Large intestine (tissue), 3 donors: ENCODE data around the gene TGM5. TPM values are rescaled to one million over a fixed set of nuclear protein-coding genes. Genes with fewer than 3 reads are reported as not detected.
"Not testable (repeated sequence)": the region's sequence is repeated elsewhere in the genome, so short reads cannot be mapped to it uniquely, and the experiment has no call there.

Source experiments
- DNase-seq, 2 donors: peaks; one replicate each; pipeline versions ENCODE4 v3.0.0 to v3.0.0-alpha.2; 2013
- H3K27ac ChIP-seq: one replicate; pipeline ENCODE4 v1.5.1; 2013; ENCODE audit warnings: low read length
- H3K27me3 ChIP-seq: 2 replicates; pipeline ENCODE4 v1.6.1; 2013; ENCODE audit warnings: low read length; ENCODE audit not compliant: control insufficient read depth, insufficient read depth
- H3K36me3 ChIP-seq: 2 replicates; pipeline ENCODE4 v1.6.1; 2013; ENCODE audit warnings: low read length; ENCODE audit not compliant: control insufficient read depth, insufficient read depth
- H3K4me1 ChIP-seq: one replicate; pipeline ENCODE4 v1.6.1; 2013; ENCODE audit warnings: low read length; ENCODE audit not compliant: control insufficient read depth, insufficient read depth
- H3K4me3 ChIP-seq: one replicate; pipeline ENCODE4 v1.5.1; 2013; ENCODE audit warnings: low read length
- H3K9me3 ChIP-seq: one replicate; pipeline ENCODE4 v1.6.1; 2013; ENCODE audit warnings: mild to moderate bottlenecking, low read depth, low read length, moderate library complexity; ENCODE audit not compliant: control insufficient read depth
- WGBS: methylation state at CpG from one replicate; pipeline ENCODE4 v1.1.5; 2013; ENCODE audit warnings: low lambda C conversion rate; ENCODE audit not compliant: insufficient coverage; 5-methylcytosine and 5-hydroxymethylcytosine counted together
- polyA plus RNA-seq: library from polyadenylated mRNA; unstranded; fragments of 120-200 nt; gene quantifications from one replicate; pipeline ENCODE4 v1.2.1, GENCODE V29; 2013

The TGM5 gene
- polyA plus RNA-seq, 1 donor = 0.03 TPM

DNA sequence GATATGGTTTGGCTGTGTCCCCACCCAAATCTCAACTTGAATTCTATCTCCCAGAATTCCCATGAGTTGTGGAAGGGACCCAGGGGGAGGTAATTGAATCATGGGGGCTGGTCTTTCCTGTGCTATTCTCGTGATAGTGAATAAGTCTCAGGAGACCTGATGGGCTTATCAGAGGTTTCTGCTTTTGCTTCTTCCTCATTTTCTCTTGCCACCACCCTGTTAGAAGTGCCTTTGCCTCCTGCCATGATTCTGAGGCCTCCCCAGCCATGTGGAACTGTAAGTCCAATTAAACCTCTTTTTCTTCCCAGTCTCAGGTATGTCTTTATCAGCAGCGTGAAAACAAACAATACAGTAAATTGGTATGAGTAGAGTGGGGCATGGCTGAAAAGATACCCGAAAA lies 69.0 kb downstream of the TGM5 start:
- not testable (repeated sequence) for H3K4me1 ChIP-seq, DNase-seq, H3K4me3 ChIP-seq, H3K27ac ChIP-seq, H3K9me3 ChIP-seq, H3K27me3 ChIP-seq
- H3K36me3 ChIP-seq = peaks cover 12% of the 10 kb centered on the region
- WGBS = 86% methylated on average over 1 of the region's 3 CpGs

DNA sequence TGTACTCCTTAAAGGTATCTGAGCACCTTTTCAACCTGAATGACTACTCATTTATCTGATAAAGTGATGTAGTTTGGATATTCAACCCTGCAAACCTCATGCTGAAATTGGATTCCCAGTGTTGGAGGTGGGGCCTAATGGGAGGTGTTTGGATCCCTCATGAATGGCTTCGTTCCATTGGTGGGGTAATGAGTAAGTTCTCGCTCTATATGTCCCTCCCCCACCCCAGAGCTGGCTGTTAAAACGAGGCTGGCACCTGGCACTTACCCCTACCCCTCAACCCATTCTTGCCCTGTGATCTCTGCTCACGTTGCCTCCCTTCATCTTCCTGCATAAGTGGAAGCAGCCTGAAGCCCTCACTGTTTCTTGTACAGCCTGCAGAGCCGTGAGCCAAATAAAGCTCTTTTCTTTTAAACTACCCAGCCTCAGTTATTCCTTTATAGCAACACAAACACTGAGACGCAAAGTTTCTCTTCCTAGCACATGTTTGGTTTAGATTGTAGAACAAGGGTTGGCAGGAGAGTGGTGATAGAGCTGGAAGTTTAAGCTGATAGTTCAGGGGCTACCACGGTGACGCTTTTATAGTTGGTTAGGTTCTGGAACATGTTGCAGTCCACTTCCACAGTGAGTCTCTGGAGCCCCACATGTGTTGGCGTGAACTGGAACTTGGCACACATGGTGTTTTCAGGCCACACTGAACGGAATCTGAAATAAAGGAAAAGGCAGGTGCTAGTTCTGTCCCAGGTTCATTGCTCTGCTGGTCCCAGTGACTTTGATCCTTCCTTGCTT lies 69.8 kb downstream of the TGM5 start:
- no peak overlapping the region for H3K27ac ChIP-seq
- H3K36me3 ChIP-seq = peaks cover 20% of the 10 kb centered on the region
- 100% methylated on average over 1 of the region's 10 CpGs for WGBS

DNA sequence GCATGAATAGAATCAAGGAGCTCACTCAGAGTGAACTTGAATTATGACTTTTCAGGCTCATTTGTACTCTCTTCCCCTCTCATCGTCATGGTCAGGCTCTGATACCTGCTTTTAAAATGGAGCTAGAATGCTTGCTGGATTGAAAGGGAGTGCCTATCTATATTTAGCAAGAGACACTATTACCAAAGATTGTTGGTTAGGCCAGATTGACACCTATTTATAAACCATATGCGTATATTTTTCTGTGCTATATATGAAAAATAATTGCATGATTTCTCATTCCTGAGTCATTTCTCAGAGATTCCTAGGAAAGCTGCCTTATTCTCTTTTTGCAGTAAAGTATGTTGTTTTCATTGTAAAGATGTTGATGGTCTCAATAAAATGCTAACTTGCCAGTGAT lies 71.9 kb downstream of the TGM5 start:
- DNase-seq = no peak
- no peak overlapping the region for H3K4me3 ChIP-seq
- peaks cover 40% of the 10 kb centered on the region for H3K36me3 ChIP-seq
- H3K27ac ChIP-seq = no peak overlapping the region
- no peaks in the 10 kb centered on the region for H3K4me1 ChIP-seq
- peaks cover 6% of the 10 kb centered on the region for H3K9me3 ChIP-seq
- no peaks in the 10 kb centered on the region for H3K27me3 ChIP-seq
- no CpG with 5 or more reads among the region's 2 CpGs for WGBS

More for the DNA sequence above, 69.8 kb downstream of the TGM5 start:
- no peak overlapping the region for H3K4me3 ChIP-seq
- H3K4me1 ChIP-seq = no peaks in the 10 kb centered on the region
- no peak for DNase-seq
- H3K27me3 ChIP-seq = no peaks in the 10 kb centered on the region
- peaks cover 6% of the 10 kb centered on the region for H3K9me3 ChIP-seq

DNA sequence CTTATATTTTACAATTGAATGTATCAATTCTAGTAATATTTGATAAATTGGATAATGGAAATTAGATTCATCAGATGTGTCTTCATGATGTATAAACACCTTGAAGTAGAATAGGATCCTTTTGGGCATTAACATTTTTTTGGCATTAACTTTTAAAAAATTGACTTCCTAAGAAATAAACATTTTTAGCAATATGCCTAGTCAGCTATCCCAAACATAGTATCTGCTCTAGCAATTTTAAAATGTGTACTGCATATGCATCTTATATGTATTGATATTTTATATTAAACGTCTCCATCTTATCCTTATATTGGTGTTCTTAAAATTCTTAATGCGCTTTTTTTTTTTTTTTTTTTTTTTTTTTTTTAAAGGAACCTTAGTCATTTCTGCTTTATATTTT lies 73.0 kb downstream of the TGM5 start:
- peaks cover 2% of the 10 kb centered on the region for H3K9me3 ChIP-seq
- WGBS = 89% methylated on average over 2 of the region's 2 CpGs
- no peaks in the 10 kb centered on the region for H3K4me1 ChIP-seq
- H3K27me3 ChIP-seq = no peaks in the 10 kb centered on the region
- H3K27ac ChIP-seq = no peak overlapping the region
- peaks cover 47% of the 10 kb centered on the region for H3K36me3 ChIP-seq
- H3K4me3 ChIP-seq = no peak overlapping the region
- no peak for DNase-seq

DNA sequence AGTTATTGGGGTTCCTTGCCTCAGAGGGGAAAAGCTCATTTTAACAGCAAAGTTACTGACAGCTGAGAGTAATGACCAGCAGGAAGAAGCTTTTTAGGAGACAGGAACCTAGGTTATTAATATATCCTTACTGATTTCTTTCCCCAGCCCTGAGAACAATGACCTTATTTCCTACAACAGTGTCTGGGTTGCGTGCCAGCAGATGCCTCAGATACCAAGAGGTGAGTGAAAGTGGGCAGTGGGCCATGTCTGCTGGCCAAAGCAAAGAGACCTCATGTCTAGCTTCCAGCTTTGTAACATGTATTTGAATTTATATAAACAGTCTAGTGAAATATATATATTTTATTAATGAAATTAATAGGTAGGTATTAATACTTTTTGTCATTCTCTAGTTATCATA lies 76.5 kb downstream of the TGM5 start:
- no peak for DNase-seq
- WGBS = no CpG with 5 or more reads among the region's 1 CpG
- peaks cover 40% of the 10 kb centered on the region for H3K36me3 ChIP-seq
- no peaks in the 10 kb centered on the region for H3K9me3 ChIP-seq
- no peak overlapping the region for H3K4me3 ChIP-seq
- peaks cover 2% of the 10 kb centered on the region for H3K4me1 ChIP-seq
- H3K27ac ChIP-seq = no peak overlapping the region
- H3K27me3 ChIP-seq = no peaks in the 10 kb centered on the region

DNA sequence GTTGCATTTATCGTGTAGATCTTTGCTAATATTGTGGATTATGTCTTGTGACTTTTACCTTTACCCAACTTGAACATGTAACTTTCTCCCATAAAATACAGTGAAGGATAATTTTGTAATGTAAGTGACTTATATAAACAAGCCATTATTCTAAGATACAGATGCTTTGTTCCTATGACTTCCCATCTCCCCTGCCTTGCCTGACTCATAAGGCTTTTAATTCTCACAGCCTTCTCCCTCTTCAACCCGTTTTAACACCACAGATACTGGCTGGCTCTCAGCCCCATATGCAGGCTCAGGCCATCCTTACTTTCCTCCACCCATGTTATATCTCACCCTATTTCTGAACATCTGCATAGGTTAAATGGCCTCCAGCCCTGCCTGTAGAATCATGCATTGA lies 77.4 kb downstream of the TGM5 start:
- Histone ChIP-seq H3K27ac (no peak overlapping the region), H3K4me1 (peaks cover 6% of the 10 kb centered on the region), H3K36me3 (peaks cover 42% of the 10 kb centered on the region), H3K4me3 (no peak overlapping the region), H3K9me3 (no peaks in the 10 kb centered on the region), H3K27me3 (no peaks in the 10 kb centered on the region)
- WGBS = 100% methylated on average over 1 of the region's 2 CpGs
- no peak for DNase-seq

DNA sequence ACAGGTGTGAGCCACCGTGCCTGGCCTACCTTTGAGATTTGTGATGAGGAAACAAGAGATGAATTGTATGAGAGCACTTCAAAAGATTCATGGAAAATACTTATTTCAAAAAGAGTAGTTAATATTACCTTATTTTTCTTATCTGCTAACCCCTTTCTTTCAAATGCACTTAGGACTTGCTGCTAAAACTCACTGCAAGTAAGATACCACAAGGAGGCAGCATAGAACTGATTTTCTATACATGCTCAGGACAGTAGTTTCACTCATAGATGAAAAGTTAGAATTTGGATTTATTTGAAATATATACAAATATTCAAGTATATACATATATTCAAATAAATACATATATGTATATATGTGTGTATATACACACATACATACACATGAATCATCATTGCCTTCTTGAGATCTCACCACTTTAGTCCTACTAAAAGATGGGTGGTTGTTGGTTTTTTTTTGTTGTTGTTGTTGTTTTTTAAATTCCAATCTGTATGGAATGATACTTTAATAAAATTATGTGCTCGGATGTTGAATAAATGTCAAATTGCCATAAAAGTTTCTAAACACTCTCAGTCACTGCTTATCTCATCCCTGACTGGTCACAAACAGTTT lies 79.1 kb downstream of the TGM5 start:
- Histone ChIP-seq H3K4me3 (no peak overlapping the region), H3K27ac (no peak overlapping the region), H3K27me3 (no peaks in the 10 kb centered on the region), H3K9me3 (no peaks in the 10 kb centered on the region), H3K36me3 (peaks cover 43% of the 10 kb centered on the region), H3K4me1 (peaks cover 6% of the 10 kb centered on the region)
- DNase-seq = peak; percentile 27 to 36
- 83% methylated on average over 1 of the region's 2 CpGs for WGBS

DNA sequence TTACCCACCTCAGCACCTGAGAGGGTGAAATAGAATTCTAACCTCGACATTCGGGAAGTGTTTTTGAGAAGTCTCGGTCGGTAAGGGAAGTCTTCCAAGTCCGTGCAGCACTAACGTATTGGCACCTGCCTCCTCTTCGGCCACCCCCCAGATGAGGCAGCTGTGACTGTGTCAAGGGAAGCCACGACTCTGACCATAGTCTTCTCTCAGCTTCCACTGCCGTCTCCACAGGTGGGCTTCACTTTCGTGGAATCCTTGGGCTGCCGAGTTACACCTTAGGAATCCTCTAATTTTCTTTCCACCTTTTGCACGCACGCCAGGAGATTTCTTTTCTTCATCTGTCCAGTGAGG lies 80.8 kb downstream of the TGM5 start:
- peak overlapping the region; percentile 63 for H3K4me3 ChIP-seq
- WGBS = no CpG with 5 or more reads among the region's 13 CpGs
- peak in 1 of 2 donors; percentile 61 for DNase-seq
- H3K4me1 ChIP-seq = peaks cover 6% of the 10 kb centered on the region
- H3K9me3 ChIP-seq = no peaks in the 10 kb centered on the region
- no peaks in the 10 kb centered on the region for H3K27me3 ChIP-seq
- peaks cover 31% of the 10 kb centered on the region for H3K36me3 ChIP-seq
- peak overlapping the region; percentile 85 for H3K27ac ChIP-seq

DNA sequence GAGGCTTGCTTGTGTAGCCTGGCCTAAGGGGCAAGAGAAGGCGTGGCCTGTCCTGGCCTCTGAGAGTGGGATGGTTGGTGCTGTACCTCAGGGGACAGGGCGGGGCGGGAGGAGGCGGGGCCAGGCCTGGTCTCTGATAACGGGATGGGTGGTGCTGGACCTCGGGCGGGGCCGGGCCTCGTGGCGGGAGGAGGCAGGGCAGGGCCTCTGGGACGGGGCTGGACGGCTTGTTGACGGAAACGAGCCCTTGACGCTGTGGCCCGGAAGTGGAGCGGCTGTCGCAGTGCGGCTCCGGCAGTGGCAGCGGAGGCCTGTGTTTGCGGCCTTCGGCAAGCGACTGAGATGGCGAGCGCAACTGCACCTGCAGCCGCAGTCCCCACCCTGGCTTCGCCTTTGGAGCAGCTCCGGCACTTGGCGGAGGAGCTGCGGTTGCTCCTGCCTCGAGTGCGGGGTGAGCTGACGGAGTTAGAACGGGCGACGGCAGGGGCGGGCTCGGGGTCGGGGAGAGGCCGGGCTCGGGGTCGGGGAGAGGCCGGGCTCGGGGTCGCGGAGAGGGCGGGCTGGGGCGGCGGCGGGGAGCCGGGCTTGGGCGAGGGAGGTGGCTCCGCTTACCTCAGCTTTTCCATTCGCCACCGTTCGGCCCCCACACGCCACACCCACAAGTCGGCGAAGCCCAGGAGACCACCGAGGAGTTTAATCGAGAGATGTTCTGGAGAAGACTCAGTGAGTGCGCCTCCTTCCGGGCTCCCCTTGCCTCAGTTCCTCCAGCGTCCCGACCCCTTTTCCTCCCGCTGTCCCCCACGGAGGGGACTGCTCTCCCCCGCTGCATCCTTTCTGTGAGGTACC lies 81.3 kb downstream of the TGM5 start, which contains the start of gene CCNDBP1:
Gene CCNDBP1 (plus strand): TSS at position 247 of the 846 bp plus-strand sequence. CDS start 96 bp downstream, at position 343.
- Histone ChIP-seq H3K9me3 (no peaks in the 10 kb centered on the region), H3K4me3 (peak within 1 kb of the TSS; percentile 63), H3K36me3 (peaks cover 25% of the 10 kb centered on the region), H3K27ac (peak within 1 kb of the TSS; percentile 85), H3K27me3 (no peaks in the 10 kb centered on the region), H3K4me1 (peaks cover 6% of the 10 kb centered on the region)
- peak; percentile 95 to 98 for DNase-seq
- no CpG with 5 or more reads among the region's 69 CpGs for whole genome bisulfite sequencing

DNA sequence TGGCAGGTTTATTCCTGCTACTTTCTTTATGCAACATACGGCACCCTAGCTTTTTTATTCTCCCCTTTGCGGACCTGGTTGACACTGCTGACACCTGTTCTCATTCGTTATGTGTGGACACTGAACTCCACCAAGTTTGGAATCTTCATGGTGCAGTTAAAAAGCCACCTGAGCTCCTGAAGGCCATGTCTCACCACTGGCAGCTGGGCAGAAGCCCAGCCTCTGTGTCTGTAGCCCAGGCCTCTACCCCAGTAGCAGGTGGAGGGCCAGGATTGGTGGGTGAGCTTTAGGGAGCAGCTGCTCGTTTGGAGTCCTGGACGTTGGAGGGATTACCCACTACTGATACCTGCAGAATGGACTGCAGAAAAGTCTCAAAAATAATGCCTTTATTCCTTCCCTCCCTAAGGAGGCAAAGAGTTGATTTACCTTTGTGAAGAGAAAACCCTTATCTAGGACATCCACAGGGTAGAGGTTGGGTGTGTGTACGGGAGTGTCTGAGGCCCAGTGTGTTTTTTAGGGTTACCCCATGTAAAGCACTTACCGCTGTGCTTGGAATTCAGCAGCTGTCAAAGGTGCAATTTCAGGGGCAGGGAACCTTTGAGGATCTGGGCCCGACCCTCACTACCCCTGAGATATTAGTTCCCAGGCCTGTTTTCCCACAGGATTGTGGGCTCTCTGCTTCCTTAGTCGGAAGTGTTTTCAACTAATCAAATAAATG lies 82.2 kb downstream of the TGM5 start:
- Histone ChIP-seq H3K4me3 (peak overlapping the region; percentile 63), H3K9me3 (no peaks in the 10 kb centered on the region), H3K4me1 (peaks cover 6% of the 10 kb centered on the region), H3K27ac (peak overlapping the region; percentile 52), H3K36me3 (peaks cover 17% of the 10 kb centered on the region), H3K27me3 (no peaks in the 10 kb centered on the region)
- WGBS = 100% methylated on average over 1 of the region's 9 CpGs
- peak in 1 of 2 donors; percentile 10 for DNase-seq
